ENCODE results near the gene DDX19B. TPM values are rescaled to one million over a fixed set of nuclear protein-coding genes. Genes with fewer than 3 reads are reported as not detected.

Gene DDX19B
- polyA plus RNA-seq, 12 donors: 18.3 to 31.4 (median 23.2) TPM; not detected in 1

Other genes with a start within 250 kb of the DDX19B start
- gene PDPR, start 184.9 kb upstream of the DDX19B start, polyA plus RNA-seq (ENCODE audit: insufficient read length in 12 of 12): 10 to 100 TPM; 15.4 to 59.3 (median 22.9) TPM
- gene CLEC18C, start 125.4 kb upstream of the DDX19B start, polyA plus RNA-seq (ENCODE audit: insufficient read length in 12 of 12): 1 to 10 TPM in 2 of 12 donors, under 1 TPM in 6, not detected in 4; 0.28 to 1.1 (median 0.53) TPM
- gene EXOSC6, start 47.2 kb upstream of the DDX19B start, polyA plus RNA-seq (ENCODE audit: insufficient read length in 12 of 12): 10 to 100 TPM in 11 of 12 donors, 1 to 10 TPM in 1; 9.8 to 81.1 (median 12.9) TPM
- gene AARS1, start 9.7 kb upstream of the DDX19B start, polyA plus RNA-seq (ENCODE audit: insufficient read length in 12 of 12): 10 to 100 TPM in 11 of 12 donors, not detected in 1; 39.4 to 61.8 (median 57.4) TPM
- gene DDX19A, start 47.7 kb downstream of the DDX19B start, polyA plus RNA-seq (ENCODE audit: insufficient read length in 12 of 12): 10 to 100 TPM in 11 of 12 donors, not detected in 1; 22.2 to 49.0 (median 39.4) TPM
- gene ST3GAL2, start 139.9 kb downstream of the DDX19B start, polyA plus RNA-seq (ENCODE audit: insufficient read length in 12 of 12): 10 to 100 TPM in 11 of 12 donors, not detected in 1; 22.6 to 40.6 (median 26.5) TPM
- gene FCSK, start 155.4 kb downstream of the DDX19B start, polyA plus RNA-seq (ENCODE audit: insufficient read length in 12 of 12): 10 to 100 TPM in 2 of 12 donors, 1 to 10 TPM in 9, not detected in 1; 4.4 to 12.5 (median 7.5) TPM
- 10 to 100 TPM in 11 of 12 donors, not detected in 1; 32.4 to 46.9 (median 40.4) TPM for gene COG4, start 224.4 kb downstream of the DDX19B start, polyA plus RNA-seq (ENCODE audit: insufficient read length in 12 of 12)
- 100 to 1,000 TPM in 11 of 12 donors, not detected in 1; 176 to 270 (median 220) TPM for gene SF3B3, start 224.6 kb downstream of the DDX19B start, polyA plus RNA-seq (ENCODE audit: insufficient read length in 12 of 12)